Dermis microvascular lymphatic vessel endothelial cell (primary cell): ENCODE data around the gene HDAC7. TPM values are rescaled to one million over a fixed set of nuclear protein-coding genes. Genes with fewer than 3 reads are reported as not detected.
A peak's percentile ranks its signal among the peaks of the same experiment; 100 is the strongest.
"Not testable (repeated sequence)": the region's sequence is repeated elsewhere in the genome, so short reads cannot be mapped to it uniquely, and the experiment has no call there.

ENCODE experiments used
- DNase-seq, 2 donors: peaks; one replicate each; pipeline versions ENCODE4 v3.0.0 to v3.0.0-alpha.2; 2010; ENCODE audit warnings: low read depth in 2 of 2
- total RNA-seq: library from RNA; depleted of rRNA; stranded (reverse); fragments of >200 nt; gene quantifications from 2 replicates; pipeline ENCODE4 v1.2.1, GENCODE V29; 2014

Gene HDAC7
- total RNA-seq, 1 donor from 2014 or later = 28.8 TPM

- no peak for DNase-seq
Observed at GRCh38 chr12:47829584-47829983, 9.9 kb upstream of the HDAC7 start.

- DNase-seq = peak in 1 of 2 donors; percentile 47
Observed at GRCh38 chr12:47828976-47829482, 9.3 kb upstream of the HDAC7 start.

GRCh38 chr12:47828008-47828975 is 8.6 kb upstream of the HDAC7 start:
- DNase-seq = no peak

GRCh38 chr12:47825173-47825639 is 5.5 kb upstream of the HDAC7 start:
- DNase-seq = no peak

GRCh38 chr12:47824635-47825034 is 4.9 kb upstream of the HDAC7 start:
- no peak for DNase-seq

GRCh38 chr12:47824198-47824597 is 4.5 kb upstream of the HDAC7 start:
- DNase-seq = no peak

- DNase-seq = no peak
Observed at GRCh38 chr12:47823422-47824086, 3.9 kb upstream of the HDAC7 start.

GRCh38 chr12:47822863-47823262 is 3.2 kb upstream of the HDAC7 start:
- DNase-seq = no peak

- no peak for DNase-seq
Observed at GRCh38 chr12:47822401-47822800, 2.7 kb upstream of the HDAC7 start.

GRCh38 chr12:47821346-47821706 is 1.6 kb upstream of the HDAC7 start:
- peak in 1 of 2 donors; percentile 53 for DNase-seq

GRCh38 chr12:47820631-47821345 is 1.1 kb upstream of the HDAC7 start:
- DNase-seq = peak; percentile 86 to 93

GRCh38 chr12:47819138-47819895 is 386 bp downstream of the HDAC7 start:
- no peak for DNase-seq

GRCh38 chr12:47818467-47819137 is 1.1 kb downstream of the HDAC7 start:
- DNase-seq = peak in 1 of 2 donors; percentile 74

- no peak for DNase-seq
Observed at GRCh38 chr12:47818007-47818376, 1.7 kb downstream of the HDAC7 start.

- peak in 1 of 2 donors; percentile 54 for DNase-seq
Observed at GRCh38 chr12:47817272-47818006, 2.3 kb downstream of the HDAC7 start.

- peak; percentile 61 to 91 for DNase-seq
Observed at GRCh38 chr12:47816403-47817271, 3.1 kb downstream of the HDAC7 start.

- not testable (repeated sequence) for DNase-seq
Observed at GRCh38 chr12:47815447-47815846, 4.3 kb downstream of the HDAC7 start.

- DNase-seq = no peak
Observed at GRCh38 chr12:47814539-47815170, 5.0 kb downstream of the HDAC7 start.
